ENCODE measurements around the gene RNF207.

DNA sequence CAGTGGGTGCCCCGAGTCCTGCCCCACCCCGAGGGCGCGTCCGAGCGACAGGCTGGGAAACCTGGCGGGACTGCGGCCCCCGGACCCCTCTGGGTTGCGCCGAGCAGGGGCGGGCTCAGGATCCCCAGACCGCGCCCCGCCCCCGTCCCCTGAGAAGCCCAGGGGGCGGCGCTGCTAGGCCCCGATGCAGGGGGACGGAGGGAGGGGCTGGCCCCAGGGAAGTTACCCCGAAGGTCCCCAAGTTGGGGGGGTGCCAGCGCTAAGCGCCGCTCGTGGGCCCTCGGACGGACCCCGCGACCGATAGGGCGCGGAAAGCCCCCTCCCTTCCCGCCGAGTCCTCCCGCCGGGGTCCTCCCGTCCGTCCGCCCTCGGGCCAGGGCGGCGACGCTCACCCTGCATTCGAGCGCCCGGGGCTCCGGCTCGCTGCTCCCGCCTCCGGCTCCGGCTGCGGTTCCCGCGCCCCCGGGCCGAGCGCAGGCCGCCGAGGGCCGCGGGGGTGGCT, 54.6 kb downstream of the RNF207 start:
- TF ChIP-seq, protein P1, sequence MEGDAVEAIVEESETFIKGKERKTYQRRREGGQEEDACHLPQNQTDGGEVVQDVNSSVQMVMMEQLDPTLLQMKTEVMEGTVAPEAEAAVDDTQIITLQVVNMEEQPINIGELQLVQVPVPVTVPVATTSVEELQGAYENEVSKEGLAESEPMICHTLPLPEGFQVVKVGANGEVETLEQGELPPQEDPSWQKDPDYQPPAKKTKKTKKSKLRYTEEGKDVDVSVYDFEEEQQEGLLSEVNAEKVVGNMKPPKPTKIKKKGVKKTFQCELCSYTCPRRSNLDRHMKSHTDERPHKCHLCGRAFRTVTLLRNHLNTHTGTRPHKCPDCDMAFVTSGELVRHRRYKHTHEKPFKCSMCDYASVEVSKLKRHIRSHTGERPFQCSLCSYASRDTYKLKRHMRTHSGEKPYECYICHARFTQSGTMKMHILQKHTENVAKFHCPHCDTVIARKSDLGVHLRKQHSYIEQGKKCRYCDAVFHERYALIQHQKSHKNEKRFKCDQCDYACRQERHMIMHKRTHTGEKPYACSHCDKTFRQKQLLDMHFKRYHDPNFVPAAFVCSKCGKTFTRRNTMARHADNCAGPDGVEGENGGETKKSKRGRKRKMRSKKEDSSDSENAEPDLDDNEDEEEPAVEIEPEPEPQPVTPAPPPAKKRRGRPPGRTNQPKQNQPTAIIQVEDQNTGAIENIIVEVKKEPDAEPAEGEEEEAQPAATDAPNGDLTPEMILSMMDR (IDR thresholded peaks at IDR 0.05; ENCODE audit: poor library complexity), result no peak
- no peak for TF ChIP-seq EZH2 (IDR thresholded peaks at IDR 0.05; ENCODE audit: borderline replicate concordance)
